ENCODE measurements around the gene PTPRG.
A peak's percentile ranks its signal among the peaks of the same experiment; 100 is the strongest.

PTPRG gene

DNA sequence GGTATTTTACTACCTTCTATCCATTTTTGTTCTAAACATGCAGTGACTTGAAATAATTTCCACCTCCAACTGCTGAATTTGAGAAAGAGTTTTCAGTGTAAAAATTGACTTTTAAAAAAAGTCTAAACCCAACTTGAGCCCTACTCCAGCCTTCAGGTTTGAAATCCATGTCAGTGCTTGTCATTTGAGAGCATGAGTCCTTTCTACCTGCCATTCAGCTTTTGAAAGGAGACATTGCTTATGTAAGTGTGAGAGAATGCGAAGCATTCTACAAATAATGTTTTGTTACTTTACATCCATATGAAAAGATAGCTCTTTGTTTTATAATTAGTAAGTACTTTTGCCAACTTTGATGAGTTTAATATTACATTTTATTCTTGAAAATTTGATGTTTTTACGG is 329.2 kb downstream of the PTPRG start:
- TF ChIP-seq, protein P1, sequence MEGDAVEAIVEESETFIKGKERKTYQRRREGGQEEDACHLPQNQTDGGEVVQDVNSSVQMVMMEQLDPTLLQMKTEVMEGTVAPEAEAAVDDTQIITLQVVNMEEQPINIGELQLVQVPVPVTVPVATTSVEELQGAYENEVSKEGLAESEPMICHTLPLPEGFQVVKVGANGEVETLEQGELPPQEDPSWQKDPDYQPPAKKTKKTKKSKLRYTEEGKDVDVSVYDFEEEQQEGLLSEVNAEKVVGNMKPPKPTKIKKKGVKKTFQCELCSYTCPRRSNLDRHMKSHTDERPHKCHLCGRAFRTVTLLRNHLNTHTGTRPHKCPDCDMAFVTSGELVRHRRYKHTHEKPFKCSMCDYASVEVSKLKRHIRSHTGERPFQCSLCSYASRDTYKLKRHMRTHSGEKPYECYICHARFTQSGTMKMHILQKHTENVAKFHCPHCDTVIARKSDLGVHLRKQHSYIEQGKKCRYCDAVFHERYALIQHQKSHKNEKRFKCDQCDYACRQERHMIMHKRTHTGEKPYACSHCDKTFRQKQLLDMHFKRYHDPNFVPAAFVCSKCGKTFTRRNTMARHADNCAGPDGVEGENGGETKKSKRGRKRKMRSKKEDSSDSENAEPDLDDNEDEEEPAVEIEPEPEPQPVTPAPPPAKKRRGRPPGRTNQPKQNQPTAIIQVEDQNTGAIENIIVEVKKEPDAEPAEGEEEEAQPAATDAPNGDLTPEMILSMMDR (conservative IDR thresholded peaks at IDR 0.05; ENCODE audit: low read depth, low read length), result no peak
- no peak overlapping the region for H3K4me3 ChIP-seq (ENCODE audit: low read length)
- DNase-seq (ENCODE audit: low read depth), result no peak

DNA sequence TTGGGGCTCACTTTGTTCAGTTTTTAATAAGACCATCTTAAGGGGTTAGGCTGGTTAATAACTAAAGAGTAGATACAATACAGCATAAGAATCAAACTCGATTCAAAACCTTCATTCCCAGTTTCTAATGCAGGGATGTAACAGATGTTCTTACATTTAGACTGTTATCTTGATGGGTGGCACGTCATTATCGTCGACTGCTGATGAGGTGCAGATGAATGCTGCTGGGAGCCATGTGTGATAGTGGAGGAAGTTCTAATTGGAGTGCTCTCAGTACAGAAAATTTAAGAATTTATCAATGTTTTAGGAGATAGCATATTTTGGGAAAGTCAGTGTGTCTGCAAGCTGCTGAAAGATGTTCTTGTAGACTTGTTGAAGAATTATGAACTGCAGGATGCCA is 331.5 kb downstream of the PTPRG start:
- no peak overlapping the region for H3K4me3 ChIP-seq (ENCODE audit: low read length)
- DNase-seq (ENCODE audit: low read depth), result no peak
- TF ChIP-seq, protein P1 (conservative IDR thresholded peaks at IDR 0.05; ENCODE audit: low read depth, low read length), result no peak

DNA sequence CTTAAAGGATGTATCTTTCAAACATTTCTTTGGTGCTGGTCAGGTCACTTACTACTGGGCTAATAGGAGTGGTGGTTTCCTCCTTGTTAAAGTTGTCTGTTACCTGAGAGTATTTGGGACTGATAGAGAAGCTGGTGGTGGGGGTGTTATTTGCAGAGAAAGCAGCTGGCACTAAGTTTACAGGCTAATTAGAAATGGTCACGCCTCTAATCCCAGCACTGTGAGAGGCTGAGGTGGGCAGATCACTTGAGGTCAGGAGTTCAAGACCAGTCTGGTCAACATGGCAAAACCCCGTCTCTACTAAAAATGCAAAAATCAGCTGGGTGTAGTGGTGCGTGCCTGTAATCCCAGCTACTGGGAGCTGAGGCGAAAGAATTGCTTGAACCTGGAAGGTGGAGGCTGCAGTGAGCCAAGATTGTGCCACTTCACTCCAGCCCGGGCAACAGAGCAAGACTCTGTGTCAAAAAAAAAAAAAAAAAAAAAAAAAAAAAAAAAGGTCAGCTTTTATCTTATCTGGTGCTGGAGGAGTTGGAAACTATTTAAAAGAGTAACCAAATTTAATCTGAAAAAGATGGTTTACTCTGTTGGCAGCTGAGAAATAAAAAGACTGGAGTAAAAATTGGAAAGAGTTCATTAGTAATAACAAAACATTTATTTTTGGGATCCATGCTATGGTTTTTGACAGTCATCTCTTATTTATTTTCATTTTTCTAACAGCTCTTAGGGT is 332.6 kb downstream of the PTPRG start:
- no peak overlapping the region for H3K4me3 ChIP-seq (ENCODE audit: low read length)
- no peak for DNase-seq (ENCODE audit: low read depth)
- TF ChIP-seq, protein P1 (conservative IDR thresholded peaks at IDR 0.05; ENCODE audit: low read depth, low read length), result no peak

DNA sequence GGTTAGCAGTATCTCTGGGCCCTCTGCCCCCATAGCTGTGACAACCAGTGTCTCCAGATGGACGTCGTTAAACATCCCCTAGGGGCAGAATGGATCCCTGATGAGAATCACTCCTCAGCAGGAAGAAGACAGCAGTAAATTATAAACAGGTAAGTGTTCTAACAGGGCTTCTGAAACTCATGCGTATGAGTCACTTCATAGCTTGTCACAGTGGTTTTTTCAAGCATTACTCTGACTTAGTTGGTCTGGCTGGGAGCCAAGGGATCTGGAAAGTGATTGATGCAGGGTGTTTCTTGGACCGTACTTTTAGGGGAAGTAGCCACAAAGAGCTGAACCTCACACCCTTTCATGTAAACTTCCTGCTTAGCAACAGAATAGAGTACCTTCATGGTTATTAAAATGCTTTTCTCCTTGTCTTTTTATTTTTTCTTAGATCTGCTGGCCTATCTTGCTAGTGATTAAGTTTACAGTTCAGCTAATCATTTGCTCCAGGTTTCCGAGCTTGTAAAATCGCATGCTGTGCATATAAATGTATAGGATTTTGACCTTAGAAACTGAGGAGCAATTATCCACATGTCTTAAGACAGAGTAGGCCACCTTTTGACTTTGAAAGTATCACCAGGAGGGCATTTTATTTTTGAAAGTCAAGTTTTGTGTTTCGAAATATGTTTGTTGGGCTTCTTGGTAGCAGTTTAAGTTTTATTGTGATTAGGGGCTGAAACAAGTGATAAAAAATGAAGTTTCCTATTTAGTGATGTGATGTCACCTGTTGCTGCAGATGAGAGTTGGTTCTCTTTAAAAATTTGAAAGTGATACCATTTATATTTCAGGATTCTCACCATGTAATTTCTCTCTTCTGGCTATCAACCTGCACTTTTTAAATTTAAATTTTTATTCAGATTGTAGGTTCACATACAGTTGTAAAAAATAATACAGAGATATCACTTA is 333.9 kb downstream of the PTPRG start:
- DNase-seq (ENCODE audit: low read depth), result peak; percentile 97

DNA sequence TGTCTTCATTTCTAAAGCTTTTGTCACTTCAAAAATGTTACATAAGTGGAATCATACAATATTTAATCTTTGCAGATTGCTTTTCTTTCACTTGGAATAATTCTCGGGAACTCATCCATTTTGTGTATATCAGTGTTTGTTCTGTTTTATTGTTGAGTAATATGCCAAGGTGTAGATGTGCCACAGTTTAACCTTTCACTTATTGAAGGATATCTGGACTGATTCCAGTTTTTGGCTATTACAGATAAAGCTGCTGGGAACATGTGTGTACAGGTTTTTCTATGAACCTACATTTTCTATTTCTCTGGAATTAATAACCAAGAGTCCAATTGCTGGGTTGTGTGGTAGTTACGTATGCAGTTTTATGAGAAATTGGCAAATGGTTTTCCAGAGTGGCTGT is 334.9 kb downstream of the PTPRG start:
- no peak for DNase-seq (ENCODE audit: low read depth)
- H3K4me3 ChIP-seq (ENCODE audit: low read length), result no peak overlapping the region
- TF ChIP-seq, protein P1 (conservative IDR thresholded peaks at IDR 0.05; ENCODE audit: low read depth, low read length), result no peak

More for the DNA sequence above, 333.9 kb downstream of the PTPRG start:
- TF ChIP-seq, protein P1 (conservative IDR thresholded peaks at IDR 0.05; ENCODE audit: low read depth, low read length), result no peak
- H3K4me3 ChIP-seq (ENCODE audit: low read length), result no peak overlapping the region

DNA sequence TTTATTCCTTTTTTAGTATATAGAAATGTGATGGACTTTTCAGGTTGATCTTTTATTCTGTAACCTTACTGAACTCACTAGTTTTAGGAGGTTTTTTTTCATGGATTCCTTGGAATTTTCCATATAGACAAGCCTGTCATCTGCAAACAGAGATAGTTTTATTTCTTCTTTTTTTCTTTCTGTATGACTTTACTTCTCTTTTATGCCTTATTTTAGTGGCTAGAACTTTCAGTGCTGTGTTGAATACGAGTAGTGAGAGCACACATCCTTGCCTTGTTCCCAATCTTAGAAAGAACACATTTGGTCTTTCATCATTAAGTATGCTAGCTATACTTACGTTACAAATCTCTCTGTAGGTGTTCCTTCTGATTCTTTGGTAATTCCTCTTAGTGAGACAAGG is 336.5 kb downstream of the PTPRG start:
- TF ChIP-seq, protein P1 (conservative IDR thresholded peaks at IDR 0.05; ENCODE audit: low read depth, low read length), result no peak
- DNase-seq (ENCODE audit: low read depth), result no peak
- no peak overlapping the region for H3K4me3 ChIP-seq (ENCODE audit: low read length)
